Measurements from ENCODE around the gene TOR4A.
"Not testable (repeated sequence)": the region's sequence is repeated elsewhere in the genome, so short reads cannot be mapped to it uniquely, and the experiment has no call there.

TOR4A gene

DNA sequence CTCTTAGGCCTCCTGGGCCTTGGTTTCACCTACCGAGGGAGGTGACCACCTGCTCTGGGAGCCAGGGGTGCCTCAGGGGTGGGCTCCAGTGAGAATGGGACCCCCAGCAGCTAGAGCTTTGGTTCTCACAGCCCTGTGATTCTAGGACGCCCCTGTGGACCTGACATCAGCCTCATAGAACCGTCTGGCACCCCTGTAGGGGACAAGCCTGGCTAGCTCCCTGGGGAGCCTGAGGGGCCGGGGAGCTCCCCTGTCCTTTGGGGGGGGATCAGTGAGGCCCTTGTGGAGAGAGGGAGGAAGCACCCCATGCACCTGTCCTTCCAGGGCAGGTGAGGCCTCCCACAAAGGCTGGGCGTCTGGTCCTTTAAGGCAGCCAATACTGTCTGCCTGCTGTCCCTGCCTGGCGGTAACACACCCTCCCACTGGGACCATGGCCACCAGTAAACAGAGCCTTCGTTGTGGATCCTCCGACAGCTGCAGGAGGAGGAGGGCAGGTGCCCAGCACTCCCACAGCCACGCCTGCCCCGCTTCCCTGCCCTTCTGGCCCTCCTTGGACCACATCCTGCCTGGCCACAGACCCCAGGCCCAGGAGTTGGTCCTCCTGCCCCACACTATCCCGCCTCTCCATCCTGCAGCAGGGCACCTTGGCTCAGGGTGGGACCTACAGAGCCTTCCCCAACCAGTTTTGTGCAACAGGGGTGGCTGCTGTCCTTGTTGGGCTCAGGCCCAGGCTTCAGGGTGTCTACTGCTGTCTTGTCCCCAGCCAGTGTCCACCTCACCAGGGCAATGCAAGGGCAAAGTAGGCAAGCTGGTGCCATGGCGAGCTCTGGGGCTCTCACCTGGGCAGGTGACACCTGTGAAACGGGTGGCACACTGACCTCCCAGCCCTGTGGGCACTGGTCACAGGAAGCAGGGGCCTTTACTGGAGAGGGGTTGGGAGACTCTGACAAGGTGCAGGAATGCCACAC lies 39.5 kb upstream of the TOR4A start:
- POLR2A ChIA-PET, result no interaction called here
- TF ChIP-seq, protein P1, sequence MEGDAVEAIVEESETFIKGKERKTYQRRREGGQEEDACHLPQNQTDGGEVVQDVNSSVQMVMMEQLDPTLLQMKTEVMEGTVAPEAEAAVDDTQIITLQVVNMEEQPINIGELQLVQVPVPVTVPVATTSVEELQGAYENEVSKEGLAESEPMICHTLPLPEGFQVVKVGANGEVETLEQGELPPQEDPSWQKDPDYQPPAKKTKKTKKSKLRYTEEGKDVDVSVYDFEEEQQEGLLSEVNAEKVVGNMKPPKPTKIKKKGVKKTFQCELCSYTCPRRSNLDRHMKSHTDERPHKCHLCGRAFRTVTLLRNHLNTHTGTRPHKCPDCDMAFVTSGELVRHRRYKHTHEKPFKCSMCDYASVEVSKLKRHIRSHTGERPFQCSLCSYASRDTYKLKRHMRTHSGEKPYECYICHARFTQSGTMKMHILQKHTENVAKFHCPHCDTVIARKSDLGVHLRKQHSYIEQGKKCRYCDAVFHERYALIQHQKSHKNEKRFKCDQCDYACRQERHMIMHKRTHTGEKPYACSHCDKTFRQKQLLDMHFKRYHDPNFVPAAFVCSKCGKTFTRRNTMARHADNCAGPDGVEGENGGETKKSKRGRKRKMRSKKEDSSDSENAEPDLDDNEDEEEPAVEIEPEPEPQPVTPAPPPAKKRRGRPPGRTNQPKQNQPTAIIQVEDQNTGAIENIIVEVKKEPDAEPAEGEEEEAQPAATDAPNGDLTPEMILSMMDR (IDR thresholded peaks at IDR 0.05; ENCODE audit: insufficient read depth, low read length, missing control alignments), result no peak
- CTCF ChIA-PET, result interaction anchor here (0.7 to 8.1 kb wide), 17 partner anchors 9 to 296 kb away, joined by 3 to 139 read pairs (median 5); partner anchors contain the start of genes CYSRT1, NDOR1, NELFB and RNF208
- DNase-seq (ENCODE audit: low read depth, low spot score), result no peak
- H3K4me3 ChIP-seq (ENCODE audit: low read depth, low read length), result no peak overlapping the region

DNA sequence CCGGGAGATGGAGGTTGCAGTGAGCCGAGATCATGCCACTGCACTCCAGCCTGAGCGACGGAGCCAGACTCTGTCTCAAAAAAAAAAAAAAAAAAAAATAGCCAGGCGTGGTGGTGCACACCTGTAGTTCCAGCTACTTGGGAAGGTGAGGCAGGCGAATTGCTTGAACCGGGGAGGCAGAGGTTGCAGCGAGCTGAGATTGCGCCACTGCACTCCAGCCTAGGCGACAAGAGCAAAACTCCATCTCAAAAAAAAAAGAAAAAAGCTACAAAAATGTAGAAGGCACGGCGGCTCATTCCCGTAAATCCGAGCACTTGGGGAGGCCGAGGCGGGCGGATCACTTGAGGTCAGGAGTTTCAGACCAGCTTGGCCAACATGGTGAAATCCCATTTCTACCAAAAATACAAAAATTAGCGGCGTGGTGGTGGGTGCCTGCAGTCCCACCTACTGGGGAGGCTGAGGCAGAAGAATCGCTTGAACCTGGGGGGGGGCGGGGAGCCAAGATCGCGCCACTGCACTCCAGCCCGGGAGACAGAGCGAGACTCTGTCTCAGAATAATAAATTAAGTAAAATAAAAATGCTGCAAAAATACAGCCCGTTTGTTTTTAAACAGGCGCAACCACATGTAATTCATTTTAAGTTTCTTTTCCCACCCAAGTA lies 37.9 kb upstream of the TOR4A start:
- not testable (repeated sequence) for DNase-seq (ENCODE audit: low read depth, low spot score)
- H3K4me3 ChIP-seq (ENCODE audit: low read depth, low read length), result peak overlapping the region; percentile 71
- CTCF ChIA-PET, result interaction anchor here (0.7 to 8.1 kb wide), 8 partner anchors 8 to 514 kb away, joined by 3 to 139 read pairs (median 3); partner anchors contain the start of genes CYSRT1, RNF208 and RNF224
- POLR2A ChIA-PET, result interaction anchor here (1.2 to 7.4 kb wide), 10 partner anchors 9 to 156 kb away, joined by 5 to 164 read pairs (median 12); partner anchors contain the start of genes ANAPC2, MAN1B1, NELFB and RNF208

DNA sequence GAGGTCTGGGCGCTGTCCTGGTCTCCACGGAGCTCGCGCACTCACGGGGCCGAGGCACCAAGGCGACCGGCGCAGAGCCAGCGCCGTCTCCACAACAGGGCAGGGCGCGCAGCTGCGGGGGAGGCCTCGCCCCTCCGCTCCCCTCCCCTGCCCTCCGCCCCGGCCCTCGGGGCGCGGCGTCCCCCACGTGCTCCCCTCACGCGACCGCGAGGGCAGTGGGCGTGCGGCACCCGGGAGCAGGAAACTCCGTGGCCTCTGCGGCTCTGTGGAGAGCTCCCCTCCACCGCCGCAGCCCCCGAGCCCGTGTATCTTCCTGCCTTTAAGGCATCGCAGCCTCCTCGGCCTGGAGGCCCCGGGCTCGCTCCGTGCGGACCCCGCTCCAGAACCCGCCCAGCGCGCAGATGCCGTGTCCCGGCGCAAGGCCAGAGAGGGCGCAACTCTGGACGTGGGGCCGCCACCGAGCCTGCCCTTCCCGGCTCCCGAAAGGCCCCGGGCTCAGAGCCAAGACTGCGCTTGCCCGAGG lies 37.1 kb upstream of the TOR4A start:
- POLR2A ChIA-PET, result interaction anchor here (0.6 to 7.4 kb wide), 44 partner anchors 9 to 219 kb away, joined by 3 to 164 read pairs (median 4); partner anchors contain the start of genes ANAPC2, EXD3, MAN1B1 and NDOR1
- DNase-seq (ENCODE audit: low read depth, low spot score), result no peak
- TF ChIP-seq, protein P1 (IDR thresholded peaks at IDR 0.05; ENCODE audit: insufficient read depth, low read length, missing control alignments), result peak; percentile 2
- H3K4me3 ChIP-seq (ENCODE audit: low read depth, low read length), result peak overlapping the region; percentile 71
- CTCF ChIA-PET, result interaction anchor here (0.9 to 8.1 kb wide), 6 partner anchors 9 to 211 kb away, joined by 3 to 139 read pairs (median 3); partner anchors contain the start of genes CYSRT1, RNF208 and RNF224

DNA sequence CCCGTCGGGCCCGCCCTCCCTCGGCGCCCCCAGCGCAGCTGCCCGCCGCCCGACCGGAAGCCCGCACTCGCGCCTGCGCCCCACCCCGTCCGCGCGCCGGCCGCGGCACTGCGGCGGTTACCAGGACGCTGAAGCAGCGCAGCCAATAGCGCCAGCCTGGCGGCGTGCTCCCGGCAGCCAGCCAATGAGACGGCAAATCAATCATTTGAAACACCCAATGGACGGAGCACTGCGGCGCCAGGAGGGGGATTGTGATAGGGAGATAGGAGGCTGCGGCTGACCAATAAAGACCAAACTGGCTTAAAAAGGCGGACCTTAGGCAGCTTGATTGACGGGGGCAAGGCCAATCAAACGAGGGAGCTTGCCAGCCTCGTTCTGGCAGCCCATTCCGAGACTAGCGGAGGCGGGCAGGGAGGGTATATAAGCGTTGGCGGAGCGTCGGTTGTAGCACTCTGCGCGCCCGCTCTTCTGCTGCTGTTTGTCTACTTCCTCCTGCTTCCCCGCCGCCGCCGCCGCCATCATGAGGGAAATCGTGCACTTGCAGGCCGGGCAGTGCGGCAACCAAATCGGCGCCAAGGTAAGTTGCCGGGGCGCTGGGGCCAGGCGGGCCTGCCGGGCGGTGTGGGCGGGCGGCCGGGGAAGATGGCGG lies 36.6 kb upstream of the TOR4A start, which contains the start of gene TUBB4B:
TUBB4B (plus strand) TSS at position 447 of the 649 bp plus-strand sequence; CDS start at position 521, 74 bp downstream.
- CTCF ChIA-PET, result interaction anchor here (0.9 to 8.1 kb wide), 5 partner anchors 11 to 212 kb away, joined by 3 to 139 read pairs (median 3); partner anchors contain the start of genes CYSRT1, RNF208 and RNF224

GRCh38 chr9:137241490-137242268 lies 35.8 kb upstream of the TOR4A start:
- DNase-seq (ENCODE audit: low read depth, low spot score), result no peak
- ChIA-PET POLR2A (interaction anchor here (0.6 to 7.4 kb wide), 19 partner anchors 8 to 182 kb away, joined by 3 to 164 read pairs (median 7); partner anchors contain the start of genes ANAPC2, EXD3, MAN1B1 and NELFB), CTCF (interaction anchor here (1.2 to 8.1 kb wide), 2 partner anchors 16 to 53 kb away, joined by 4 to 139 read pairs; partner anchors contain the start of genes ANAPC2, CYSRT1, RNF208 and RNF224)
- peak overlapping the region; percentile 78 for H3K4me3 ChIP-seq (ENCODE audit: low read depth, low read length)
- TF ChIP-seq, protein P1 (IDR thresholded peaks at IDR 0.05; ENCODE audit: insufficient read depth, low read length, missing control alignments), result no peak

More for the DNA sequence above, 36.6 kb upstream of the TOR4A start, which contains the start of gene TUBB4B:
- H3K4me3 ChIP-seq (ENCODE audit: low read depth, low read length), result peak within 1 kb of the TSS; percentile 78
- POLR2A ChIA-PET, result interaction anchor here (0.6 to 7.4 kb wide), 45 partner anchors 9 to 218 kb away, joined by 3 to 164 read pairs (median 4); partner anchors contain the start of genes ANAPC2, EXD3, MAN1B1 and NDOR1
- DNase-seq (ENCODE audit: low read depth, low spot score), result peak; percentile 99
- TF ChIP-seq, protein P1 (IDR thresholded peaks at IDR 0.05; ENCODE audit: insufficient read depth, low read length, missing control alignments), result no peak
